Osteocyte (in vitro differentiated cells): ENCODE results near the gene ZNF689. TPM values are rescaled to one million over a fixed set of nuclear protein-coding genes. Genes with fewer than 3 reads are reported as not detected.
A peak's percentile ranks its signal among the peaks of the same experiment; 100 is the strongest.

Source experiments
- DNase-seq: peaks from one replicate; pipeline ENCODE4 v3.0.0; 2021; ENCODE audit warnings: mixed read lengths; ENCODE audit not compliant: unreplicated experiment; ENCODE audit errors: extremely low spot score
- H3K27ac Mint-ChIP-seq: one replicate; pipeline ENCODE4 v1.8.0; 2021; ENCODE audit warnings: mild to moderate bottlenecking, mixed read lengths; ENCODE audit not compliant: unreplicated experiment
- H3K27me3 Mint-ChIP-seq: one replicate; pipeline ENCODE4 v1.8.0; 2021; ENCODE audit warnings: mixed read lengths; ENCODE audit not compliant: unreplicated experiment
- H3K36me3 Mint-ChIP-seq: one replicate; pipeline ENCODE4 v1.8.0; 2021; ENCODE audit warnings: mixed read lengths; ENCODE audit not compliant: unreplicated experiment
- H3K4me1 Mint-ChIP-seq: one replicate; pipeline ENCODE4 v1.8.0; 2021; ENCODE audit warnings: mixed read lengths; ENCODE audit not compliant: unreplicated experiment
- H3K4me3 Mint-ChIP-seq: one replicate; pipeline ENCODE4 v1.8.0; 2021; ENCODE audit warnings: mild to moderate bottlenecking, moderate library complexity, mixed read lengths; ENCODE audit not compliant: unreplicated experiment
- H3K9me3 Mint-ChIP-seq: one replicate; pipeline ENCODE4 v1.8.0; 2021; ENCODE audit warnings: mixed read lengths; ENCODE audit not compliant: unreplicated experiment
- CTCF ChIP-seq: fragments of 200-600 bp; sonication (generic); IDR thresholded peaks from 2 replicates; pipeline ENCODE4 v1.5.0; 2021; ENCODE audit warnings: antibody characterized with exemption, mild to moderate bottlenecking, moderate library complexity
- total RNA-seq: library from RNA; stranded (reverse); gene quantifications from 2 replicates; pipeline ENCODE4 v1.2.1, GENCODE V29; 2021

ZNF689 gene
- total RNA-seq, 1 donor from 2014 or later: 8.8 TPM

- H3K27me3 Mint-ChIP-seq: no peaks in the 10 kb centered on the region
- H3K4me1 Mint-ChIP-seq: peaks cover 42% of the 10 kb centered on the region
- H3K36me3 Mint-ChIP-seq: peaks cover 13% of the 10 kb centered on the region
- H3K9me3 Mint-ChIP-seq: no peaks in the 10 kb centered on the region
- no peak for TF ChIP-seq CTCF
- H3K4me3 Mint-ChIP-seq: peak overlapping the region; percentile 35
- peak overlapping the region; percentile 94 for H3K27ac Mint-ChIP-seq
- no peak for DNase-seq
These were observed 46.2 kb upstream of the ZNF689 start for GRCh38 chr16:30656388-30656787.

- TF ChIP-seq CTCF: no peak
- peak overlapping the region; percentile 94 for H3K27ac Mint-ChIP-seq
- H3K4me3 Mint-ChIP-seq: peak overlapping the region; percentile 35
These were observed 45.7 kb upstream of the ZNF689 start for GRCh38 chr16:30655815-30656347.

GRCh38 chr16:30654856-30655255 is 44.7 kb upstream of the ZNF689 start:
- DNase-seq: no peak
- Mint-ChIP-seq H3K4me1 (peaks cover 34% of the 10 kb centered on the region), H3K36me3 (peaks cover 7% of the 10 kb centered on the region), H3K27me3 (no peaks in the 10 kb centered on the region), H3K4me3 (no peak overlapping the region), H3K9me3 (no peaks in the 10 kb centered on the region), H3K27ac (no peak overlapping the region)
- no peak for TF ChIP-seq CTCF

More at GRCh38 chr16:30655815-30656347, 45.7 kb upstream of the ZNF689 start:
- Mint-ChIP-seq H3K27me3 (no peaks in the 10 kb centered on the region), H3K9me3 (no peaks in the 10 kb centered on the region), H3K4me1 (peaks cover 37% of the 10 kb centered on the region), H3K36me3 (peaks cover 11% of the 10 kb centered on the region)
- no peak for DNase-seq

- TF ChIP-seq CTCF: no peak
- H3K36me3 Mint-ChIP-seq: peaks cover 7% of the 10 kb centered on the region
- no peak overlapping the region for H3K27ac Mint-ChIP-seq
- H3K4me3 Mint-ChIP-seq: peak overlapping the region; percentile 83
- no peak for DNase-seq
- H3K4me1 Mint-ChIP-seq: peaks cover 34% of the 10 kb centered on the region
- no peaks in the 10 kb centered on the region for H3K9me3 Mint-ChIP-seq
- no peaks in the 10 kb centered on the region for H3K27me3 Mint-ChIP-seq
These were observed 42.5 kb upstream of the ZNF689 start for GRCh38 chr16:30652718-30653117.

GRCh38 chr16:30652005-30652296 is 41.8 kb upstream of the ZNF689 start:
- peak overlapping the region; percentile 83 for H3K4me3 Mint-ChIP-seq
- H3K27me3 Mint-ChIP-seq: no peaks in the 10 kb centered on the region
- peak overlapping the region; percentile 89 for H3K27ac Mint-ChIP-seq
- H3K36me3 Mint-ChIP-seq: peaks cover 7% of the 10 kb centered on the region
- H3K4me1 Mint-ChIP-seq: peaks cover 27% of the 10 kb centered on the region
- TF ChIP-seq CTCF: no peak
- DNase-seq: no peak
- no peaks in the 10 kb centered on the region for H3K9me3 Mint-ChIP-seq
